GM19035 (cell line): ENCODE results near the gene STAC2.

Source experiments
- ATAC-seq: cut with Tn5 transposase; IDR thresholded peaks from one replicate; pipeline ENCODE4 v1.9.1; 2021; ENCODE audit not compliant: unreplicated experiment

STAC2 gene

DNA sequence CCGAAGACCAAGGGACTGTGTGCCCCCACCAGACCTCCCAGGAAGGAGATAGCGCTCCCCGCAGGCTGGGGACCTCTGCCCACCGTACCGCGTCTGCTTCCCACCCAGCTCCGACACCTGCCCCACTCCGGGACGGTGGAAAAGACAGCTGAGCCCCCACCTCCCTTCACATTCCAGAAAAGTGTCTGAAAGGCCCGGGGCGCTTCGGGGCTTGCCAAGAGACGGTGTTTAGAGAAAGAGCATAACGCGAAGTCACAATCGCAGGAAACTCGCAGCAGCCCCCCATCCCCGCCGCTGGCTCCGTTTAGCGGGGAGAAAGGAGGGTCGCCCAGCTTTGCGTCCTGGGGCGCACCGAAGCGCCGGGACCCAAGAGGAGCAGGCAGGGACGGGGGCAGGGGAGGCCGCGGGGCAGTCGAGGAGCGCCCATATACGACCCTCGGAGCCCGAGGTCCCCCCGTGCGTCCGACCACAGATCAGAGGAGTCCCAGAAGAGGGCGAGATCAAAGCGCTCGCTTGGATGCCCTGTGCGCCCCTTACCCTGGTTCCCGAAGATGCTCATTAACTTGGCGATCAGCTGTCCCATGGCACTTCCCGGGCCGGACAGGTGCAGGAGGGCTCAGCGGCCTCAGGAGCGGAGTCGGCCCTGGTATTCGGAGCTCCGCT lies 60.4 kb downstream of the STAC2 start:
- no peak for ATAC-seq

DNA sequence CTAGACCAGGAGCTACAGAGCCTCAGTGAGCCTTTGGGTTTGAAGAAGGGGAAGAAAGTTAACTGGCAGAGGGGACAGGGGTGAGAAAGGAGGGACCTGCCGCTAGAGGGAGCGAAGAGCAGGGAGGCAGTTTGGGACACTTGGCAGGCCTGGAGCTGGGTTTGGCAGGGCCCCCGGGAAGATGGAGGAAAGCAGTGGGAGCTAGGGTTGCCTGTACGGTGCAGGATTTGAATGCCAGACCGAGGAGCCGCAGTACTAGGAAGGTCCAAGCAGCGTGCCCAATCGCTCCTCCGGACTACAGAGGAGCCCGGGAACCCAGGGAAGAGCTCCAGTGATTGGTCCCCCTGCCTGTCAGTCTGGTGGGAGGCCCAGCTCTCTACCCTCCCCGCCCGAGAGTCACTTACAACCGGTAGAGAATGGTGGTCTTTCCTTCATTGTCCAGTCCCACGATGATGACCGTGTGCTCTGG lies 61.0 kb downstream of the STAC2 start:
- ATAC-seq, result peak; percentile 96

DNA sequence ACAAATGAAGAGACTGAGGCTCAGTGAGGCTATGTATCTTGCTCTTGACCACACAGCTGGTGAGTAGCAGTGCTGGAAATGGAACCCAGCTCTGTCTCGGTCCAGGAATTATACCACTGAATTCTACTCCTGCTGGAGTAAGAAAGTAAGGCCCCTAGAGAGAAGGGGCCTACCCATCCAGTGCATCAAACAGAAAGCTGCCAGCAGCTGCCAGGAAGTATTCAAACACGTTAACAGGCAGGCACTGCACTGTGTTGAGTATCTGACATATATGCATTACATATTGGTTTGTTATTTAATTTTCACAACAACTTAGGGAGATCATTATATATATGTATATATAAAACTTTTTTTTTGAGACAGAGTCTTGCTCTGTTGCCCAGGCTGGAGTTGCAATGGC lies 63.8 kb downstream of the STAC2 start:
- ATAC-seq, result no peak
